A673 (cell line): Measurements from ENCODE around the gene METTL23. TPM values are rescaled to one million over a fixed set of nuclear protein-coding genes. Genes with fewer than 3 reads are reported as not detected.
"Not testable (repeated sequence)": the region's sequence is repeated elsewhere in the genome, so short reads cannot be mapped to it uniquely, and the experiment has no call there.

Experiments
- BruUV-seq: library from RNA; stranded (reverse); fragments of 400-500 nt; replicated peaks from 2 replicates; lab custom pipeline; 2021; lab: Mats Ljungman, UMichigan
- CTCF ChIA-PET: fragments of 300-600 bp; sonication (Branson Sonifier 250); formaldehyde crosslinking; loops from one replicate; lab custom pipeline; 2022; ENCODE audit warnings: antibody characterized with exemption; lab: Charles Lee
- POLR2A ChIA-PET: fragments of 300-600 bp; sonication (Branson Sonifier 250); formaldehyde crosslinking; loops from one replicate; lab custom pipeline; 2022; ENCODE audit warnings: antibody characterized with exemption; ENCODE audit not compliant: low non-redundant PET; lab: Charles Lee
- DNase-seq: peaks from one replicate; pipeline ENCODE4 v3.0.0-alpha.2; 2015; ENCODE audit warnings: low spot score
- H3K27ac ChIP-seq: fragments of 200-600 bp; sonication (generic); 2 replicates; pipeline ENCODE4 v1.5.1; 2016; ENCODE audit warnings: mixed run types, low read depth, mild to moderate bottlenecking, mixed read lengths, antibody characterized with exemption, low read length; ENCODE audit not compliant: poor library complexity, severe bottlenecking
- H3K27me3 ChIP-seq: fragments of 200-600 bp; sonication (generic); replicated peaks from 2 replicates; pipeline ENCODE4 v1.6.1; 2017; ENCODE audit warnings: mixed run types, low read depth, mild to moderate bottlenecking, mixed read lengths, antibody characterized with exemption, low read length; ENCODE audit not compliant: insufficient read depth, poor library complexity
- H3K36me3 ChIP-seq: fragments of 200-600 bp; sonication (generic); 2 replicates; pipeline ENCODE4 v1.6.1; 2016; ENCODE audit warnings: mixed run types, mild to moderate bottlenecking, mixed read lengths, antibody characterized with exemption, low read length; ENCODE audit not compliant: insufficient read depth, poor library complexity, severe bottlenecking
- H3K4me1 ChIP-seq: fragments of 200-600 bp; sonication (generic); 2 replicates; pipeline ENCODE4 v1.6.1; 2017; ENCODE audit warnings: mixed run types, mild to moderate bottlenecking, mixed read lengths, antibody characterized with exemption, low read length; ENCODE audit not compliant: insufficient read depth, poor library complexity, severe bottlenecking
- H3K4me3 ChIP-seq: fragments of 200-600 bp; sonication (generic); 2 replicates; pipeline ENCODE4 v1.5.1; 2016; ENCODE audit warnings: low read depth, mixed run types, mild to moderate bottlenecking, mixed read lengths, low read length; ENCODE audit not compliant: poor library complexity, severe bottlenecking
- H3K9me3 ChIP-seq: fragments of 200-600 bp; sonication (generic); 2 replicates; pipeline ENCODE4 v1.6.1; 2016; ENCODE audit warnings: mixed run types, low read depth, mild to moderate bottlenecking, mixed read lengths, antibody characterized with exemption, low read length; ENCODE audit not compliant: poor library complexity, severe bottlenecking
- CTCF ChIP-seq: fragments of 300-800, 200-600 bp; sonication (generic); conservative IDR thresholded peaks from 2 replicates; pipeline ENCODE4 v1.5.1; 2017; ENCODE audit warnings: low read depth, mild to moderate bottlenecking, antibody characterized with exemption, low read length, moderate library complexity, mixed read lengths
- EZH2 ChIP-seq: fragments of 200-600 bp; sonication (generic); IDR thresholded peaks from 2 replicates; pipeline ENCODE4 v1.6.1; 2017; ENCODE audit warnings: borderline replicate concordance, low read depth, mild to moderate bottlenecking, mixed read lengths, antibody characterized with exemption, low read length; ENCODE audit not compliant: poor library complexity, severe bottlenecking
- intact Hi-C: fragments of 100-400 bp; cut with micrococcal nuclease; formaldehyde crosslinking; loops from one replicate; pipeline ENCODE4 v1.10.0; 2022; ENCODE audit not compliant: unreplicated experiment
- total RNA-seq: library from RNA; stranded (reverse); gene quantifications from 2 replicates; pipeline ENCODE4 v1.2.3, GENCODE V29; 2021

METTL23 gene
- total RNA-seq, 1 experiment from 2014 or later = 42.4 TPM

GRCh38 chr17:76726231-76726775 lies 336 bp upstream of the METTL23 start, which contains the start of gene JMJD6:
TSS of gene JMJD6 (minus strand) at chr17:76726606. CDS start at chr17:76726475, 131 bp downstream.
- peak within 1 kb of the TSS; percentile 99 for H3K27ac ChIP-seq
- peak within 1 kb of the TSS; percentile 98 for H3K4me3 ChIP-seq
- DNase-seq = peak; percentile 98
- H3K27me3 ChIP-seq = no peaks in the 10 kb centered on the region
- CTCF ChIA-PET = no interaction called here
- intact Hi-C loops = no loop called here
- no peaks in the 10 kb centered on the region for H3K9me3 ChIP-seq
- BruUV-seq = TSS peak; percentile 78
- peaks cover 14% of the 10 kb centered on the region for H3K4me1 ChIP-seq
- POLR2A ChIA-PET = interaction anchor here (0.6 kb wide), 1 partner anchor 55 kb away, joined by 3 read pairs; no protein-coding TSS in a partner anchor
- peaks cover 51% of the 10 kb centered on the region for H3K36me3 ChIP-seq
- no peak for TF ChIP-seq CTCF
- TF ChIP-seq EZH2 = no peak

GRCh38 chr17:76727745-76728456 lies 1.3 kb downstream of the METTL23 start:
- H3K27me3 ChIP-seq = no peaks in the 10 kb centered on the region
- H3K4me1 ChIP-seq = peaks cover 18% of the 10 kb centered on the region
- no peak for DNase-seq
- peaks cover 52% of the 10 kb centered on the region for H3K36me3 ChIP-seq
- H3K4me3 ChIP-seq = peak overlapping the region; percentile 98
- H3K9me3 ChIP-seq = no peaks in the 10 kb centered on the region
- H3K27ac ChIP-seq = peak overlapping the region; percentile 99
- intact Hi-C loops = no loop called here
- TF ChIP-seq CTCF = no peak
- no peak for TF ChIP-seq EZH2
- ChIA-PET POLR2A (interaction anchor here (1.2 kb wide), 1 partner anchor 9 kb away, joined by 3 read pairs; no protein-coding TSS in a partner anchor), CTCF (no interaction called here)
- no TSS peak for BruUV-seq

- POLR2A ChIA-PET = interaction anchor here (0.6 kb wide), 2 partner anchors 237 to 911 kb away, joined by 4 to 5 read pairs; no protein-coding TSS in a partner anchor
- peaks cover 65% of the 10 kb centered on the region for H3K36me3 ChIP-seq
- H3K27me3 ChIP-seq, BruUV-seq, H3K9me3 ChIP-seq, CTCF ChIA-PET, intact Hi-C loops, DNase-seq: not testable (repeated sequence)
- peak overlapping the region; percentile 39 for H3K27ac ChIP-seq
- peak overlapping the region; percentile 77 for H3K4me3 ChIP-seq
- peaks cover 22% of the 10 kb centered on the region for H3K4me1 ChIP-seq
These were observed 5.4 kb downstream of the METTL23 start for GRCh38 chr17:76731800-76732733.
